Measurements from ENCODE around the gene TTC27. TPM values are rescaled to one million over a fixed set of nuclear protein-coding genes. Genes with fewer than 3 reads are reported as not detected.

TTC27 gene
- total and polyA plus RNA-seq, 2 of the 13 experiments (the other 11 are each of a cell fraction or from before 2014, with no cell fraction given): 26.7 to 44.7 TPM

GRCh38 chr2:32851777-32852439 lies 224.1 kb downstream of the TTC27 start:
- ATAC-seq: no peak
- ChIA-PET POLR2A (no interaction called here), CTCF (ENCODE audit: low intra/inter-chr PET ratio, low total read pairs) (no interaction called here)
- FAIRE-seq: no peak
- no peak overlapping the region for H3K4me2 ChIP-seq (ENCODE audit: low read depth, low read length)
- BruUV-seq (replicated peaks): no TSS peak
- no peak overlapping the region for H3K27ac ChIP-seq (ENCODE audit: extremely low read length, insufficient read depth, low read length)
- H2AFZ ChIP-seq (ENCODE audit: low read length): no peak overlapping the region
- no peaks in the 10 kb centered on the region for H3K9me3 ChIP-seq (ENCODE audit: low read length)
- H4K20me1 ChIP-seq (ENCODE audit: insufficient read depth, low read length): no peaks in the 10 kb centered on the region
- no peak for DNase-seq (ENCODE audit: low spot score)
- no peaks in the 10 kb centered on the region for H3K4me1 ChIP-seq (ENCODE audit: insufficient read depth, low read length)
- WGBS (ENCODE audit: low lambda C conversion rate): 15% methylated on average over 4 of the region's 4 CpGs
- peaks cover 5 to 28% of the 10 kb centered on the region in 2 experiments; a peak in 3 of 5 replicates for H3K27me3 ChIP-seq (ENCODE audit: control insufficient read depth in 1 of 2, insufficient read depth in 2 of 2, low read length in 2 of 2)
- H3K79me2 ChIP-seq (ENCODE audit: insufficient read depth, low read length): no peaks in the 10 kb centered on the region
- H3K36me3 ChIP-seq (replicated peaks in 1 of 2; ENCODE audit: control insufficient read depth in 1 of 2, insufficient read depth in 2 of 2, low read length in 2 of 2): no peaks in the 10 kb centered on the region
- intact Hi-C loops (cut with micrococcal nuclease; ENCODE audit: unreplicated experiment): no loop called here
- no peak for TF ChIP-seq BRCA1 (CRISPR knock-in tag; IDR thresholded peaks at IDR 0.05)
- no peak for TF ChIP-seq ZSCAN20 (CRISPR knock-in tag; IDR thresholded peaks at IDR 0.05; ENCODE audit: borderline replicate concordance)
- TF ChIP-seq SRF (IDR thresholded peaks at IDR 0.05; ENCODE audit: low read depth, low read length): no peak
- in situ Hi-C loops (cut with HindIII; ENCODE audit: extremely low pct_ligation_motif_present, low pct_unique_long_range_greater_than_20kb): no loop called here
- no peak overlapping the region for H3K9ac ChIP-seq (ENCODE audit: insufficient read depth, low read depth, low read length)
- H3K4me3 ChIP-seq (replicated peaks in 1 of 3; ENCODE audit: insufficient read depth in 1 of 3, low read depth in 2 of 3, low read length in 3 of 3): no peak overlapping the region

- H3K4me1 ChIP-seq (ENCODE audit: insufficient read depth, low read length): no peaks in the 10 kb centered on the region
- TF ChIP-seq RAD51 (IDR thresholded peaks at IDR 0.05; ENCODE audit: borderline replicate concordance) (peak; percentile 31; the same call in 1 of the 2 replicates), TBL1XR1 (IDR thresholded peaks at IDR 0.05; ENCODE audit: borderline replicate concordance, low read length, partially characterized antibody) (no peak), ZNF446 (CRISPR knock-in tag; IDR thresholded peaks at IDR 0.05) (no peak), ZNF501 (CRISPR knock-in tag; IDR thresholded peaks at IDR 0.05) (no peak), U2AF1 (optimal IDR thresholded peaks at IDR 0.05; ENCODE audit: low read depth, low read length) (no peak), TBX2 (CRISPR knock-in tag; IDR thresholded peaks at IDR 0.05; ENCODE audit: borderline replicate concordance) (no peak), FUBP1 (CRISPR knock-in tag; IDR thresholded peaks at IDR 0.05; ENCODE audit: borderline replicate concordance) (no peak), MNT (IDR thresholded peaks at IDR 0.05) (peak; percentile 21; the same call in 1 of the 2 replicates), ZNF747 (CRISPR knock-in tag; IDR thresholded peaks at IDR 0.05; ENCODE audit: borderline replicate concordance) (no peak)
- no peak overlapping the region for H3K4me3 ChIP-seq (replicated peaks in 1 of 3; ENCODE audit: insufficient read depth in 1 of 3, low read depth in 2 of 3, low read length in 3 of 3)
- no peaks in the 10 kb centered on the region for H4K20me1 ChIP-seq (ENCODE audit: insufficient read depth, low read length)
- in situ Hi-C loops (cut with HindIII; ENCODE audit: extremely low pct_ligation_motif_present, low pct_unique_long_range_greater_than_20kb) (no loop called here), intact Hi-C loops (cut with micrococcal nuclease; ENCODE audit: unreplicated experiment) (no loop called here)
- peaks cover 5 to 30% of the 10 kb centered on the region in 2 experiments; a peak in 3 of 5 replicates for H3K27me3 ChIP-seq (ENCODE audit: control insufficient read depth in 1 of 2, insufficient read depth in 2 of 2, low read length in 2 of 2)
- CTCF ChIA-PET (ENCODE audit: low intra/inter-chr PET ratio, low total read pairs): no interaction called here
- DNase-seq (ENCODE audit: low spot score): no peak
- POLR2A ChIA-PET: no interaction called here
- no peak for FAIRE-seq
- BruUV-seq (replicated peaks): no TSS peak
- WGBS (ENCODE audit: low lambda C conversion rate): 42% methylated on average over 5 of the region's 5 CpGs
- no peaks in the 10 kb centered on the region for H3K36me3 ChIP-seq (replicated peaks in 1 of 2; ENCODE audit: control insufficient read depth in 1 of 2, insufficient read depth in 2 of 2, low read length in 2 of 2)
- no peaks in the 10 kb centered on the region for H3K79me2 ChIP-seq (ENCODE audit: insufficient read depth, low read length)
- no peaks in the 10 kb centered on the region for H3K9me3 ChIP-seq (ENCODE audit: low read length)
- no peak overlapping the region for H3K27ac ChIP-seq (ENCODE audit: extremely low read length, insufficient read depth, low read length)
- no peak overlapping the region for H2AFZ ChIP-seq (ENCODE audit: low read length)
- ATAC-seq: no peak
- no peak overlapping the region for H3K9ac ChIP-seq (ENCODE audit: insufficient read depth, low read depth, low read length)
- H3K4me2 ChIP-seq (ENCODE audit: low read depth, low read length): no peak overlapping the region
These were observed 225.0 kb downstream of the TTC27 start for GRCh38 chr2:32852856-32853255.

Data from HepG2 (cell line).